DND-41 (cell line): ENCODE measurements around the gene LRRC14B.

Experiments used
- ATAC-seq: fragments of 200-7000 bp; cut with Tn5 transposase; 3 replicates; pipeline ENCODE4 v1.9.1; 2021; ENCODE audit warnings: low read depth; ENCODE audit not compliant: insufficient read depth
- DNase-seq: peaks from one replicate; pipeline ENCODE4 v3.0.0-alpha.2; 2020
- H2AFZ ChIP-seq: 2 replicates; pipeline ENCODE4 v1.6.0; 2012; ENCODE audit warnings: low read depth, low read length
- H3K27ac ChIP-seq: 2 replicates; pipeline ENCODE4 v1.5.1; 2012; ENCODE audit warnings: low read length, inconsistent platforms
- H3K27me3 ChIP-seq: fragments of 200-600 bp; sonication (generic); 2 replicates; pipeline ENCODE4 v1.6.0; 2012; ENCODE audit warnings: low read length, mild to moderate bottlenecking, inconsistent platforms; ENCODE audit not compliant: insufficient read depth, poor library complexity
- H3K36me3 ChIP-seq: 2 replicates; pipeline ENCODE4 v1.5.1; 2012; ENCODE audit warnings: low read length, inconsistent platforms; ENCODE audit not compliant: insufficient read depth
- H3K4me1 ChIP-seq: 2 replicates; pipeline ENCODE4 v1.5.1; 2012; ENCODE audit warnings: mild to moderate bottlenecking, low read length; ENCODE audit not compliant: insufficient read depth
- H3K4me2 ChIP-seq: 2 replicates; pipeline ENCODE4 v1.6.0; 2012; ENCODE audit warnings: mild to moderate bottlenecking, moderate library complexity, low read length, inconsistent platforms; ENCODE audit not compliant: insufficient read depth
- H3K4me3 ChIP-seq, 2 experiments: fragments of 200-600 bp in 1 of 2; shearing (Covaris generic) in 1 of 2; 2 replicates each; pipeline ENCODE4 v1.5.1; 2012 to 2016; ENCODE audit warnings: inconsistent platforms in 2 of 2, low read length in 2 of 2, mild to moderate bottlenecking in 2 of 2, low read depth in 1 of 2, moderate library complexity in 1 of 2
- H3K79me2 ChIP-seq: 2 replicates; pipeline ENCODE4 v1.6.0; 2012; ENCODE audit warnings: low read length, inconsistent platforms; ENCODE audit not compliant: insufficient read depth
- H3K9ac ChIP-seq: 2 replicates; pipeline ENCODE4 v1.6.0; 2012; ENCODE audit warnings: low read depth, mild to moderate bottlenecking, inconsistent platforms, low read length, moderate library complexity
- H3K9me3 ChIP-seq: 2 replicates; pipeline ENCODE4 v1.5.1; 2012; ENCODE audit warnings: low read length, moderate library complexity, mild to moderate bottlenecking, inconsistent platforms; ENCODE audit not compliant: insufficient read depth, severe bottlenecking
- H4K20me1 ChIP-seq: 2 replicates; pipeline ENCODE4 v1.6.0; 2012; ENCODE audit warnings: low read length; ENCODE audit not compliant: insufficient read depth
- EZH2 ChIP-seq: IDR thresholded peaks from 3 replicates; pipeline ENCODE4 v1.6.1; 2012; ENCODE audit warnings: borderline replicate concordance, low read depth, mild to moderate bottlenecking, moderate library complexity, low read length, inconsistent platforms; ENCODE audit not compliant: severe bottlenecking
- TF ChIP-seq, protein P1 (sequence below): IDR thresholded peaks from 2 replicates; pipeline ENCODE4 v1.5.1; 2012; ENCODE audit warnings: borderline replicate concordance, low read length, moderate library complexity, mild to moderate bottlenecking; ENCODE audit not compliant: poor library complexity, severe bottlenecking; ENCODE audit errors: extremely low read depth

LRRC14B gene

DNA sequence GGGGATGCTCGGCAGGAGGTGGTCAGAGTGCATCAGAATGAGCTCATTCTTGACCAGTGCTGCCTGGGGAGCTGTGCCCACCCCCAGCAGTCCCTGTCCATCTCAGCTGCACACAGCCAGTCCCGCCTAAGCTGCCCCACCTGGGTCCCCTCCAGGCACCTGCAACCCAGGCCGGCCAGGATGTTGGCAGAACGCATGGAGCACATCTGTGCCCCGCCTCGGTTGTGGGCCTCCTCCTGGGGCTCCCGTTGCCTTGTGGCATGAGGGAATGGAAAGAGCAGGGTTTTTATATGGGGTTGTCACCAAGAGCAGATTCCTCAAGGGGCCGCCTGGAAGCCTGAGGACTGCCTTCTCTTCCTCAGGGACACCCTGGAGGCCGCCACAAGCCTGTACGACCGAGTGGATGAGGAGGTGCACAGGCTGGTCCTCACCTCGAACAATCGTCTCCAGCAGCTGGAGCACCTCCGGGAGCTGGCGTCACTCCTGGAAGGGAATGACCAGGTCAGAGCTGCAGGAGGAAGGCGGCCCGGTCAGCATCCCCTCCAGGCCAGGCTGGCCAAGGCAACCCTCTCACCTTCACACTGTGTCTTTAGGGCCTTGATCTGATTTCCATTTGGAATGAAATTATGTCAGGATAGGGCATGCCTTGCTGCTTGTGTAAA, 34.8 kb upstream of the LRRC14B start:
- no peaks in the 10 kb centered on the region; the same call in 1 of the 2 replicates for H4K20me1 ChIP-seq
- TF ChIP-seq EZH2 = no peak
- TF ChIP-seq, protein P1, sequence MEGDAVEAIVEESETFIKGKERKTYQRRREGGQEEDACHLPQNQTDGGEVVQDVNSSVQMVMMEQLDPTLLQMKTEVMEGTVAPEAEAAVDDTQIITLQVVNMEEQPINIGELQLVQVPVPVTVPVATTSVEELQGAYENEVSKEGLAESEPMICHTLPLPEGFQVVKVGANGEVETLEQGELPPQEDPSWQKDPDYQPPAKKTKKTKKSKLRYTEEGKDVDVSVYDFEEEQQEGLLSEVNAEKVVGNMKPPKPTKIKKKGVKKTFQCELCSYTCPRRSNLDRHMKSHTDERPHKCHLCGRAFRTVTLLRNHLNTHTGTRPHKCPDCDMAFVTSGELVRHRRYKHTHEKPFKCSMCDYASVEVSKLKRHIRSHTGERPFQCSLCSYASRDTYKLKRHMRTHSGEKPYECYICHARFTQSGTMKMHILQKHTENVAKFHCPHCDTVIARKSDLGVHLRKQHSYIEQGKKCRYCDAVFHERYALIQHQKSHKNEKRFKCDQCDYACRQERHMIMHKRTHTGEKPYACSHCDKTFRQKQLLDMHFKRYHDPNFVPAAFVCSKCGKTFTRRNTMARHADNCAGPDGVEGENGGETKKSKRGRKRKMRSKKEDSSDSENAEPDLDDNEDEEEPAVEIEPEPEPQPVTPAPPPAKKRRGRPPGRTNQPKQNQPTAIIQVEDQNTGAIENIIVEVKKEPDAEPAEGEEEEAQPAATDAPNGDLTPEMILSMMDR = no peak
- H3K4me3 ChIP-seq = no peak overlapping the region
- H3K36me3 ChIP-seq = no peaks in the 10 kb centered on the region
- ATAC-seq = no peak
- H3K4me2 ChIP-seq = no peak overlapping the region
- H3K27me3 ChIP-seq = peaks cover 2% of the 10 kb centered on the region
- H3K9me3 ChIP-seq = no peaks in the 10 kb centered on the region
- DNase-seq = no peak
- H3K27ac ChIP-seq = no peak overlapping the region
- H3K4me1 ChIP-seq = no peaks in the 10 kb centered on the region
- H2AFZ ChIP-seq = no peak overlapping the region
- no peaks in the 10 kb centered on the region for H3K79me2 ChIP-seq
- no peak overlapping the region for H3K9ac ChIP-seq

DNA sequence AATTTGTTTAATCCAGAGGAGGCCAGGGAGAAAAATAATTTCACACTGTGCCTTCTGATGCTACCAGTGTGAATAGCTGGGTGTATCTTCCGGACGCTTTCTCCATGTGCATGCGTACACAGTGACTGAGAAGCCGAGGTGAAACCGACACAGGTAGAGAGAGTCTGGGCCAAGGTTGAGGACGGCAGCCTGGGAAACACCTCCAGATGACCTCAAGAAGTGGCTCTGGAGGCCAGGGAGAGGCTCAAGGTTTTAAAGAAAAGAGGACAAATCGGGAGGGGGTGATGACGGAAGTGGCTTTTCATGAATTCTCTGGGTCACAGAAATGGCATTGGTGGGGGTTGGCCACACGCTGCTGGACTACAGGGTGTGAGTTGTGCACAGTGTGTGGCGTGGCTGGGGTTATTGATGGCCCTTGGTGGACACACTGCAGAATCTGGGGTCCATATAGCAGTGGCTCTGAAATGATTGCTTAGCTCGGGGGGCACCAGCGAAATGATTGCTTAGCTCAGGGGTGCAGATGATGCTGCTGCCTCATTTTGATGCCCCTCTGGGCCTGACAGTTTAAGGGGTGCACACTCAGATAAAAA, 34.1 kb upstream of the LRRC14B start:
- H3K79me2 ChIP-seq = no peaks in the 10 kb centered on the region
- H3K27me3 ChIP-seq = peaks cover 2% of the 10 kb centered on the region
- H3K9me3 ChIP-seq = no peaks in the 10 kb centered on the region
- H4K20me1 ChIP-seq = no peaks in the 10 kb centered on the region; the same call in 1 of the 2 replicates
- H3K27ac ChIP-seq = no peak overlapping the region
- DNase-seq = no peak
- no peak overlapping the region for H2AFZ ChIP-seq
- H3K4me1 ChIP-seq = no peaks in the 10 kb centered on the region
- no peak for TF ChIP-seq EZH2
- TF ChIP-seq, protein P1 = no peak
- H3K4me2 ChIP-seq = no peak overlapping the region
- H3K36me3 ChIP-seq = no peaks in the 10 kb centered on the region
- no peak overlapping the region for H3K9ac ChIP-seq
- no peak for ATAC-seq
- no peak overlapping the region for H3K4me3 ChIP-seq

DNA sequence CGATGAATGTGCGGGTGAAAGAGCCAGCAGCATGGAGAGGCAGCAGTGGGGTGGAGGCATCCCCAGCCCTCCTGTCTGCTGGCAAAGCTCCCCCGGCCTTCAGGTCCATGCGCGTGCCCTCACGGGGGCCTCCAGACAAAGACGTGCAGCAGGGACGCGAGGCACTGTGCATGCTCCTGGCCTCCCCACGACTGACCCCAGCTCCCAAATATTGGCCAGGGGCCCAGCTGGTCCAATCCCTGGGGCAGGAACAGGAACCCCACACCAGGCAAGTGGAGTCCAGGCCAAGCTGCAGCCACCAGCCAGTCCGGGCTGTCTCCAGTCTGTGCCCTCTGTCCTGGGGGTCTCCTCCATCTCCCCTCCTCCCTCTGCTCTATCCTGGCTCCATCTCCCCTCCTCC, 33.5 kb upstream of the LRRC14B start:
- Histone ChIP-seq H3K27ac (no peak overlapping the region), H3K9ac (no peak overlapping the region), H3K79me2 (no peaks in the 10 kb centered on the region), H3K4me1 (no peaks in the 10 kb centered on the region), H3K4me3 (no peak overlapping the region), H3K4me2 (no peak overlapping the region), H3K9me3 (no peaks in the 10 kb centered on the region), H3K36me3 (no peaks in the 10 kb centered on the region), H3K27me3 (peaks cover 2% of the 10 kb centered on the region), H4K20me1 (no peaks in the 10 kb centered on the region; the same call in 1 of the 2 replicates), H2AFZ (no peak overlapping the region)
- TF ChIP-seq, protein P1 = no peak
- TF ChIP-seq EZH2 = no peak
- no peak for ATAC-seq
- no peak for DNase-seq
